H9 (cell line): Measurements from ENCODE around the gene MYBPC3. TPM values are rescaled to one million over a fixed set of nuclear protein-coding genes. Genes with fewer than 3 reads are reported as not detected.

Source experiments
- DNase-seq: peaks from one replicate; pipeline ENCODE4 v3.0.0-alpha.2; 2017
- H2AFZ ChIP-seq: one replicate; pipeline ENCODE4 v1.6.1; 2013; ENCODE audit warnings: mild to moderate bottlenecking, low read length, control low read depth, moderate library complexity
- H2AK5ac ChIP-seq: 2 replicates; pipeline ENCODE4 v1.6.1; 2013; ENCODE audit warnings: low read length, control low read depth, mixed read lengths; ENCODE audit not compliant: insufficient read length
- H2BK120ac ChIP-seq: one replicate; pipeline ENCODE4 v1.6.1; 2013; ENCODE audit warnings: low read depth, mild to moderate bottlenecking, low read length, control low read depth, inconsistent platforms; ENCODE audit not compliant: poor library complexity, severe bottlenecking
- H2BK12ac ChIP-seq: 2 replicates; pipeline ENCODE4 v1.6.1; 2013; ENCODE audit warnings: low read length, control low read depth, mixed read lengths, low read depth; ENCODE audit not compliant: insufficient read length
- H2BK15ac ChIP-seq: 2 replicates; pipeline ENCODE4 v1.6.1; 2013; ENCODE audit warnings: low read depth, low read length, control low read depth
- H2BK20ac ChIP-seq: one replicate; pipeline ENCODE4 v1.6.1; 2013; ENCODE audit warnings: low read depth, mild to moderate bottlenecking, low read length, control low read depth, inconsistent platforms; ENCODE audit not compliant: poor library complexity, severe bottlenecking
- H2BK5ac ChIP-seq: 2 replicates; pipeline ENCODE4 v1.6.1; 2013; ENCODE audit warnings: low read length, control low read depth, mixed read lengths; ENCODE audit not compliant: insufficient read length
- H3K14ac ChIP-seq: 2 replicates; pipeline ENCODE4 v1.6.1; 2013; ENCODE audit warnings: low read length, control low read depth; ENCODE audit not compliant: insufficient read depth
- H3K18ac ChIP-seq: 2 replicates; pipeline ENCODE4 v1.6.1; 2013; ENCODE audit warnings: low read depth, mild to moderate bottlenecking, mixed read lengths, low read length, control low read depth; ENCODE audit not compliant: insufficient read length
- H3K23ac ChIP-seq: 2 replicates; pipeline ENCODE4 v1.6.1; 2013; ENCODE audit warnings: low read length, control low read depth, mixed read lengths, low read depth; ENCODE audit not compliant: insufficient read length
- H3K23me2 ChIP-seq: 2 replicates; pipeline ENCODE4 v1.6.1; 2013; ENCODE audit warnings: low read depth, mild to moderate bottlenecking, mixed read lengths, low read length, control low read depth; ENCODE audit not compliant: insufficient read length, poor library complexity, severe bottlenecking
- H3K27ac ChIP-seq: 2 replicates; pipeline ENCODE4 v1.5.1; 2013; ENCODE audit warnings: low read length, control low read depth, mixed read lengths, low read depth; ENCODE audit not compliant: insufficient read length
- H3K27me3 ChIP-seq: 2 replicates; pipeline ENCODE4 v1.6.1; 2013; ENCODE audit warnings: low read length, control low read depth, inconsistent platforms; ENCODE audit not compliant: insufficient read depth
- H3K4ac ChIP-seq: 2 replicates; pipeline ENCODE4 v1.6.1; 2013; ENCODE audit warnings: low read depth, mild to moderate bottlenecking, control low read depth, inconsistent platforms, low read length, moderate library complexity
- H3K4me1 ChIP-seq: 2 replicates; pipeline ENCODE4 v1.6.1; 2013; ENCODE audit warnings: low read length, control low read depth, inconsistent platforms; ENCODE audit not compliant: insufficient read depth
- H3K4me2 ChIP-seq: 2 replicates; pipeline ENCODE4 v1.6.1; 2013; ENCODE audit warnings: low read length, control low read depth, mixed read lengths; ENCODE audit not compliant: insufficient read length, insufficient read depth
- H3K56ac ChIP-seq: 2 replicates; pipeline ENCODE4 v1.6.1; 2013; ENCODE audit warnings: low read depth, mild to moderate bottlenecking, mixed read lengths, low read length, control low read depth; ENCODE audit not compliant: insufficient read length
- H3K79me1 ChIP-seq: 2 replicates; pipeline ENCODE4 v1.6.1; 2013; ENCODE audit warnings: low read depth, mild to moderate bottlenecking, moderate library complexity, low read length, control low read depth, inconsistent platforms; ENCODE audit not compliant: insufficient read depth, poor library complexity, severe bottlenecking
- H3K79me2 ChIP-seq: 2 replicates; pipeline ENCODE4 v1.6.1; 2013; ENCODE audit warnings: low read length, control low read depth, inconsistent platforms; ENCODE audit not compliant: insufficient read depth
- H3K9ac ChIP-seq: 2 replicates; pipeline ENCODE4 v1.6.1; 2013; ENCODE audit warnings: low read length, control low read depth, mixed read lengths; ENCODE audit not compliant: insufficient read length; ENCODE audit errors: extremely low read depth
- H3K9me3 ChIP-seq: one replicate; pipeline ENCODE4 v1.6.1; 2013; ENCODE audit warnings: low read depth, low read length, inconsistent platforms; ENCODE audit not compliant: control insufficient read depth
- H3T11ph ChIP-seq: one replicate; pipeline ENCODE4 v1.6.1; 2013; ENCODE audit warnings: mild to moderate bottlenecking, low read length, control low read depth, inconsistent platforms
- H4K20me1 ChIP-seq: one replicate; pipeline ENCODE4 v1.6.1; 2013; ENCODE audit not compliant: control insufficient read depth, insufficient read length, insufficient read depth
- H4K5ac ChIP-seq: 2 replicates; pipeline ENCODE4 v1.6.1; 2013; ENCODE audit warnings: low read depth, mild to moderate bottlenecking, mixed read lengths, low read length, control low read depth; ENCODE audit not compliant: insufficient read length
- H4K8ac ChIP-seq: replicated peaks from 2 replicates; pipeline ENCODE4 v1.6.1; 2013; ENCODE audit warnings: low read length, control low read depth, mixed read lengths, low read depth; ENCODE audit not compliant: insufficient read length
- H4K91ac ChIP-seq: 2 replicates; pipeline ENCODE4 v1.6.1; 2013; ENCODE audit warnings: low read depth, mild to moderate bottlenecking, moderate library complexity, mixed read lengths, low read length, control low read depth; ENCODE audit not compliant: insufficient read length
- H3K27ac Mint-ChIP-seq, 3 experiments: 2 replicates in 2 of 3; 3 replicates in 1 of 3; pipeline ENCODE4 v1.8.0; 2020 to 2021; ENCODE audit warnings: mixed read lengths in 3 of 3, mild to moderate bottlenecking in 1 of 3, moderate library complexity in 1 of 3
- H3K27me3 Mint-ChIP-seq: 2 replicates; pipeline ENCODE4 v1.8.0; 2021; ENCODE audit warnings: low read depth, mild to moderate bottlenecking, moderate library complexity, mixed read lengths
- H3K36me3 Mint-ChIP-seq, 3 experiments: 2 replicates in 2 of 3; 3 replicates in 1 of 3; pipeline ENCODE4 v1.8.0; 2020 to 2021; ENCODE audit warnings: low read depth in 3 of 3, mixed read lengths in 3 of 3; ENCODE audit not compliant: insufficient read depth in 1 of 3
- H3K4me1 Mint-ChIP-seq, 2 experiments: 2 replicates each; pipeline ENCODE4 v1.8.0; 2020; ENCODE audit warnings: mixed read lengths in 2 of 2
- H3K4me3 Mint-ChIP-seq, 2 experiments: 2 replicates in 1 of 2; 3 replicates in 1 of 2; pipeline ENCODE4 v1.8.0; 2020 to 2021; ENCODE audit warnings: mild to moderate bottlenecking in 2 of 2, mixed read lengths in 2 of 2, moderate library complexity in 1 of 2
- H3K9me3 Mint-ChIP-seq, 2 experiments: 2 replicates in 1 of 2; 3 replicates in 1 of 2; pipeline ENCODE4 v1.8.0; 2020; ENCODE audit warnings: mild to moderate bottlenecking in 2 of 2, mixed read lengths in 2 of 2, moderate library complexity in 1 of 2
- CTCF ChIP-seq: fragments of 200-600 bp; sonication (generic); conservative IDR thresholded peaks from 3 replicates; pipeline ENCODE4 v1.8.0; 2021; ENCODE audit warnings: antibody characterized with exemption, mild to moderate bottlenecking
- WGBS: extraction: QIAGEN DNeasy Blood & Tissue Kit; methylation state at CpG from one replicate; pipeline ENCODE4 v1.1.7; 2013; ENCODE audit warnings: missing lambda C conversion rate, low lambda C conversion rate, mixed read lengths; ENCODE audit not compliant: insufficient read length; ENCODE audit errors: extremely low coverage; 5-methylcytosine and 5-hydroxymethylcytosine counted together
- total RNA-seq: library from RNA; stranded (reverse); gene quantifications from 2 replicates; pipeline ENCODE4 v1.2.1, GENCODE V29; 2021

The MYBPC3 gene
- total RNA-seq, 1 experiment from 2014 or later, result not detected

- Histone ChIP-seq H4K8ac (peak overlapping the region; percentile 78), H2BK15ac (no peak overlapping the region), H3K18ac (no peak overlapping the region), H2BK5ac (no peak overlapping the region), H4K91ac (no peak overlapping the region), H4K5ac (no peak overlapping the region), H3K4ac (no peak overlapping the region), H2BK12ac (no peak overlapping the region), H2AK5ac (no peak overlapping the region), H3K14ac (no peak overlapping the region), H3K23ac (no peak overlapping the region), H2AFZ (no peak overlapping the region), H3K56ac (no peak overlapping the region), H3T11ph (no peak overlapping the region), H2BK120ac (no peak overlapping the region), H3K9me3 (no peaks in the 10 kb centered on the region), H3K9ac (no peak overlapping the region), H3K27me3 (no peaks in the 10 kb centered on the region), H3K4me2 (no peak overlapping the region), H3K27ac (no peak overlapping the region), H3K79me2 (no peaks in the 10 kb centered on the region), H3K4me1 (no peaks in the 10 kb centered on the region), H4K20me1 (peaks cover 2% of the 10 kb centered on the region), H3K79me1 (no peaks in the 10 kb centered on the region), H3K23me2 (no peaks in the 10 kb centered on the region), H2BK20ac (no peak overlapping the region)
- TF ChIP-seq CTCF, result no peak
- no peak for DNase-seq
- no peaks in the 10 kb centered on the region for H3K27me3 Mint-ChIP-seq
- no peaks in the 10 kb centered on the region for H3K9me3 Mint-ChIP-seq
- H3K36me3 Mint-ChIP-seq, result no peaks in the 10 kb centered on the region
- no peak overlapping the region for H3K27ac Mint-ChIP-seq
- WGBS, result 100% methylated on average over 1 of the region's 9 CpGs
- peaks cover 6 to 8% of the 10 kb centered on the region in 2 experiments for H3K4me1 Mint-ChIP-seq
- no peak overlapping the region for H3K4me3 Mint-ChIP-seq
Measured at GRCh38 chr11:47356129-47356997, 3.9 kb upstream of the MYBPC3 start.
